K562 (cell line): ENCODE data around the gene MXRA7. TPM values are rescaled to one million over a fixed set of nuclear protein-coding genes. Genes with fewer than 3 reads are reported as not detected.
A peak's percentile ranks its signal among the peaks of the same experiment; 100 is the strongest.

Source experiments
- BACH1 ChIP-seq: fragments of 200-800 bp; sonication (Bioruptor generic); IDR thresholded peaks from 2 replicates; pipeline ENCODE4 v1.6.1; 2016; ENCODE audit warnings: missing genetic modification characterization, missing compliant biosample characterization
- CXXC5 ChIP-seq: fragments of 250-450 bp; sonication (Bioruptor Pico); IDR thresholded peaks from 2 replicates; pipeline ENCODE4 v1.8.0; 2022; ENCODE audit warnings: inconsistent platforms, mild to moderate bottlenecking, moderate library complexity
- ESRRB ChIP-seq: fragments of 250-450 bp; sonication (Bioruptor Pico); IDR thresholded peaks from 2 replicates; pipeline ENCODE4 v1.5.0; 2020; ENCODE audit warnings: mild to moderate bottlenecking, moderate library complexity, borderline replicate concordance
- FOXJ2 ChIP-seq: fragments of 200-800 bp; sonication (Bioruptor generic); IDR thresholded peaks from 2 replicates; pipeline ENCODE4 v1.6.1; 2016; ENCODE audit warnings: missing genetic modification characterization, missing compliant biosample characterization
- GABPB2 ChIP-seq: fragments of 250-450 bp; sonication (Bioruptor Pico); conservative IDR thresholded peaks from 2 replicates; pipeline ENCODE4 v1.5.1; 2021; ENCODE audit warnings: mild to moderate bottlenecking
- MAZ ChIP-seq, 2 experiments: fragments of 450-650 bp in 1 of 2; sonication (generic) in 1 of 2; formaldehyde crosslinking; IDR thresholded peaks in 1 of 2; conservative IDR thresholded peaks in 1 of 2; 2 replicates each; pipeline versions ENCODE4 v1.4.0 to v1.5.0; 2020; ENCODE audit warnings: mild to moderate bottlenecking in 1 of 2, missing genetic modification reagents in 1 of 2
- NCOA4 ChIP-seq: fragments of 450-650 bp; IDR thresholded peaks from 2 replicates; pipeline ENCODE4 v1.6.1; 2018; ENCODE audit warnings: mild to moderate bottlenecking; ENCODE audit not compliant: partially characterized antibody
- POLR2A ChIP-seq: fragments of 450-650 bp; conservative IDR thresholded peaks from 2 replicates; pipeline ENCODE4 v1.6.1; 2016
- POLR3A ChIP-seq: IDR thresholded peaks from 2 replicates; pipeline ENCODE4 v1.6.1; 2011; ENCODE audit warnings: borderline replicate concordance, mild to moderate bottlenecking, moderate library complexity; ENCODE audit not compliant: insufficient read length, insufficient read depth; ENCODE audit errors: extremely low read depth
- RAD21 ChIP-seq, 2 experiments: fragments of 250-450 bp in 1 of 2; fragments of 450-650 bp in 1 of 2; sonication (Bioruptor Pico) in 1 of 2; formaldehyde crosslinking in 1 of 2; IDR thresholded peaks in 1 of 2; conservative IDR thresholded peaks in 1 of 2; 2 replicates each; pipeline versions ENCODE4 v1.4.0 to v1.8.0; 2020 to 2022; ENCODE audit warnings: mild to moderate bottlenecking in 2 of 2, moderate library complexity in 1 of 2
- RBM14 ChIP-seq: fragments of 200-400 bp; formaldehyde crosslinking; IDR thresholded peaks from 2 replicates; pipeline ENCODE4 v1.6.1; 2018; ENCODE audit warnings: low read depth, mild to moderate bottlenecking, low read length, moderate library complexity, borderline replicate concordance; ENCODE audit not compliant: insufficient read depth
- SIN3A ChIP-seq, 2 experiments: fragments of 150-350 bp in 1 of 2; IDR thresholded peaks; 2 replicates each; pipeline ENCODE4 v1.6.1; 2011 to 2016; ENCODE audit warnings: borderline replicate concordance in 2 of 2, low read depth in 2 of 2, low read length in 2 of 2, mild to moderate bottlenecking in 2 of 2, moderate library complexity in 2 of 2; ENCODE audit not compliant: control insufficient read depth in 1 of 2
- SIRT6 ChIP-seq: IDR thresholded peaks from one replicate; pipeline ENCODE4 v1.6.1; 2012; ENCODE audit warnings: low read depth, mild to moderate bottlenecking, control low read depth, inconsistent platforms, low read length, moderate library complexity
- SRSF3 ChIP-seq: fragments of 200-400 bp; formaldehyde crosslinking; IDR thresholded peaks from 2 replicates; pipeline ENCODE4 v1.6.1; 2016; ENCODE audit warnings: mild to moderate bottlenecking, low read length, moderate library complexity; ENCODE audit not compliant: insufficient read depth
- ZNF445 ChIP-seq: fragments of 250-450 bp; sonication (Bioruptor Pico); IDR thresholded peaks from 2 replicates; pipeline ENCODE4 v1.4.0; 2020; ENCODE audit warnings: low read depth, mild to moderate bottlenecking, moderate library complexity
- ZNF551 ChIP-seq: fragments of 250-450 bp; sonication (Bioruptor Pico); IDR thresholded peaks from 2 replicates; pipeline ENCODE4 v1.5.0; 2021; ENCODE audit warnings: mild to moderate bottlenecking, moderate library complexity
- polyA plus RNA-seq, 8 experiments: library from polyadenylated mRNA; depleted of rRNA in 4 of 8; stranded (reverse) in 5 of 8; unstranded in 3 of 8; fragments of >200 nt; fragmentation: Nextera tagmentation in 2 of 8; fragmentation: Illumina TruSeq in 1 of 8; extraction: Ambion mirVana in 2 of 8; extraction: Trizol in 1 of 8; gene quantifications; 2 replicates each; pipeline versions ENCODE4 v1.2.1 to v1.2.3, GENCODE V29; 2011 to 2014; ENCODE audit warnings: inconsistent platforms in 1 of 8, missing spikeins in 1 of 8
- total RNA-seq, 7 experiments: library from RNA; depleted of rRNA in 6 of 7; stranded (reverse); fragments of >200 nt in 6 of 7; fragmentation: Illumina TruSeq in 2 of 7; extraction: Trizol in 2 of 7; gene quantifications; 2 replicates each; pipeline versions ENCODE4 v1.2.1 to v1.2.3, GENCODE V29; 2011 to 2021; ENCODE audit warnings: low replicate concordance in 1 of 7
- TF ChIP-seq, protein P1 (sequence below), 2 experiments: fragments of 450-650 bp; IDR thresholded peaks; 2 replicates each; pipeline ENCODE4 v1.6.1; 2018; ENCODE audit warnings: mild to moderate bottlenecking in 2 of 2, low read depth in 1 of 2; ENCODE audit not compliant: partially characterized antibody in 2 of 2
- TF ChIP-seq, protein P2 (sequence below), 2 experiments: IDR thresholded peaks; 2 replicates each; pipeline ENCODE4 v1.6.1; 2011; ENCODE audit warnings: borderline replicate concordance in 1 of 2, control low read depth in 1 of 2, low read depth in 1 of 2, low read length in 1 of 2, mild to moderate bottlenecking in 1 of 2, mixed read lengths in 1 of 2, moderate library complexity in 1 of 2; ENCODE audit not compliant: insufficient read depth in 1 of 2, insufficient read length in 1 of 2, poor library complexity in 1 of 2, severe bottlenecking in 1 of 2; ENCODE audit errors: extremely low read depth in 1 of 2
- TF ChIP-seq, protein P3 (sequence below), 2 experiments: fragments of 450-650 bp; conservative IDR thresholded peaks; 2 replicates each; pipeline ENCODE4 v1.6.1; 2017; ENCODE audit warnings: mild to moderate bottlenecking in 2 of 2, moderate library complexity in 2 of 2

The MXRA7 gene
- total and polyA plus RNA-seq, 9 of the 15 experiments (the other 6 are each of a cell fraction or from before 2014, with no cell fraction given): 2.6 to 38.4 (median 14.3) TPM

DNA sequence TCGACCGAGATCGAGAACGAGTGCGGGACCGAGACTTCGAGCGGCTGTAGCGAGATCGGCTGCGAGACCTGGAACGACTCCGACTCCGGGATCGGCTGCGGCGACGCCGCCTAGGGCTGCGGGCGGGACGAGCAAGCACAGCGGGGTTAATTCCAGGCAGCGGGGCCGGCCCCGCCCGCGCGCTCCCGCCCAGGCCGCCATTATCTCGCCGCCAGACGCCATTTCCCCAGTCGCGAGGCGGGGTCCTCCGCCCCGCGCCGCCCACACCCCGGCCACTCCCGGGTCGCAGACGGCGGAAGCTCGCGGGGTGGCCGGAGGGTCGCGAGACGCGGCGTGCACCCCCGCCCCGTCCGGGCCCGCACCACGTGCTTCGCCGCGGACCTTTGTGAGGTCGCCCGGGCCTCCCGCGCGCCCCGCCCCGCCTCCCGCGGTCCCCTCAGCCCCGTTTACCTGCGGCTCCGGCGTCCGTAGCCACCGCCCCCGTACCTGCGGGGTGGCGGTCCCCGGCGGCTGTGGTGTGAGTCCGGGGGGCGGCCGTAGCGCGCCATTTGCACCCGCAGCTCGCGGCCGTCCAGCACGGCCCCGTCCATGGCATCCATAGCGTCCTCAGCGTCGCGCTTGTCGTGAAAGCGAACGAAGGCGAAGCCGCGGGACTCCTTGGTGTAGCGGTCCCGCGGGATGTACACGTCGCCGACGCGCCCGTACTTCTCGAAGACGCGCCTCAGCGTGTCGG lies 25.8 kb upstream of the MXRA7 start (continued):
- TF ChIP-seq SIRT6: no peak
- no peak for TF ChIP-seq ZNF445 (CRISPR knock-in tag)
- TF ChIP-seq, protein P1, sequence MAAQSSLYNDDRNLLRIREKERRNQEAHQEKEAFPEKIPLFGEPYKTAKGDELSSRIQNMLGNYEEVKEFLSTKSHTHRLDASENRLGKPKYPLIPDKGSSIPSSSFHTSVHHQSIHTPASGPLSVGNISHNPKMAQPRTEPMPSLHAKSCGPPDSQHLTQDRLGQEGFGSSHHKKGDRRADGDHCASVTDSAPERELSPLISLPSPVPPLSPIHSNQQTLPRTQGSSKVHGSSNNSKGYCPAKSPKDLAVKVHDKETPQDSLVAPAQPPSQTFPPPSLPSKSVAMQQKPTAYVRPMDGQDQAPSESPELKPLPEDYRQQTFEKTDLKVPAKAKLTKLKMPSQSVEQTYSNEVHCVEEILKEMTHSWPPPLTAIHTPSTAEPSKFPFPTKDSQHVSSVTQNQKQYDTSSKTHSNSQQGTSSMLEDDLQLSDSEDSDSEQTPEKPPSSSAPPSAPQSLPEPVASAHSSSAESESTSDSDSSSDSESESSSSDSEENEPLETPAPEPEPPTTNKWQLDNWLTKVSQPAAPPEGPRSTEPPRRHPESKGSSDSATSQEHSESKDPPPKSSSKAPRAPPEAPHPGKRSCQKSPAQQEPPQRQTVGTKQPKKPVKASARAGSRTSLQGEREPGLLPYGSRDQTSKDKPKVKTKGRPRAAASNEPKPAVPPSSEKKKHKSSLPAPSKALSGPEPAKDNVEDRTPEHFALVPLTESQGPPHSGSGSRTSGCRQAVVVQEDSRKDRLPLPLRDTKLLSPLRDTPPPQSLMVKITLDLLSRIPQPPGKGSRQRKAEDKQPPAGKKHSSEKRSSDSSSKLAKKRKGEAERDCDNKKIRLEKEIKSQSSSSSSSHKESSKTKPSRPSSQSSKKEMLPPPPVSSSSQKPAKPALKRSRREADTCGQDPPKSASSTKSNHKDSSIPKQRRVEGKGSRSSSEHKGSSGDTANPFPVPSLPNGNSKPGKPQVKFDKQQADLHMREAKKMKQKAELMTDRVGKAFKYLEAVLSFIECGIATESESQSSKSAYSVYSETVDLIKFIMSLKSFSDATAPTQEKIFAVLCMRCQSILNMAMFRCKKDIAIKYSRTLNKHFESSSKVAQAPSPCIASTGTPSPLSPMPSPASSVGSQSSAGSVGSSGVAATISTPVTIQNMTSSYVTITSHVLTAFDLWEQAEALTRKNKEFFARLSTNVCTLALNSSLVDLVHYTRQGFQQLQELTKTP (IDR thresholded peaks at IDR 0.05; ENCODE audit: low read depth in 1 of 2, partially characterized antibody in 2 of 2): no peak
- TF ChIP-seq POLR3A: no peak
- TF ChIP-seq, protein P2, sequence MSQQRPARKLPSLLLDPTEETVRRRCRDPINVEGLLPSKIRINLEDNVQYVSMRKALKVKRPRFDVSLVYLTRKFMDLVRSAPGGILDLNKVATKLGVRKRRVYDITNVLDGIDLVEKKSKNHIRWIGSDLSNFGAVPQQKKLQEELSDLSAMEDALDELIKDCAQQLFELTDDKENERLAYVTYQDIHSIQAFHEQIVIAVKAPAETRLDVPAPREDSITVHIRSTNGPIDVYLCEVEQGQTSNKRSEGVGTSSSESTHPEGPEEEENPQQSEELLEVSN (IDR thresholded peaks at IDR 0.05; ENCODE audit: borderline replicate concordance in 1 of 2, extremely low read depth in 1 of 2, insufficient read depth in 1 of 2, insufficient read length in 1 of 2, low read depth in 1 of 2, low read length in 1 of 2, poor library complexity in 1 of 2, severe bottlenecking in 1 of 2): peak in 1 of 2 experiments; percentile 66
- TF ChIP-seq ZNF551: no peak
- no peak for TF ChIP-seq GABPB2 (CRISPR knock-in tag)
- 0 out of 2 replicates have a peak, but pooled peaks have one; percentile 57 for TF ChIP-seq FOXJ2 (tag)
- TF ChIP-seq NCOA4: no peak
- TF ChIP-seq MAZ (CRISPR knock-in tag; conservative IDR thresholded peaks at IDR 0.05 in 1 of 2, IDR thresholded peaks at IDR 0.05 in 1 of 2): peak; percentile 84 to 99
- peak; percentile 76 for TF ChIP-seq CXXC5 (CRISPR knock-in tag)
- TF ChIP-seq BACH1: no peak
- TF ChIP-seq RBM14: peak; percentile 60; the same call in 1 of the 2 replicates
- peak in 1 of 2 experiments; percentile 22; a peak in 1 of 4 replicates for TF ChIP-seq RAD21 (CRISPR knock-in tag; conservative IDR thresholded peaks at IDR 0.05 in 1 of 2, IDR thresholded peaks at IDR 0.05 in 1 of 2)
- no peak for TF ChIP-seq POLR2A
- TF ChIP-seq, protein P3, sequence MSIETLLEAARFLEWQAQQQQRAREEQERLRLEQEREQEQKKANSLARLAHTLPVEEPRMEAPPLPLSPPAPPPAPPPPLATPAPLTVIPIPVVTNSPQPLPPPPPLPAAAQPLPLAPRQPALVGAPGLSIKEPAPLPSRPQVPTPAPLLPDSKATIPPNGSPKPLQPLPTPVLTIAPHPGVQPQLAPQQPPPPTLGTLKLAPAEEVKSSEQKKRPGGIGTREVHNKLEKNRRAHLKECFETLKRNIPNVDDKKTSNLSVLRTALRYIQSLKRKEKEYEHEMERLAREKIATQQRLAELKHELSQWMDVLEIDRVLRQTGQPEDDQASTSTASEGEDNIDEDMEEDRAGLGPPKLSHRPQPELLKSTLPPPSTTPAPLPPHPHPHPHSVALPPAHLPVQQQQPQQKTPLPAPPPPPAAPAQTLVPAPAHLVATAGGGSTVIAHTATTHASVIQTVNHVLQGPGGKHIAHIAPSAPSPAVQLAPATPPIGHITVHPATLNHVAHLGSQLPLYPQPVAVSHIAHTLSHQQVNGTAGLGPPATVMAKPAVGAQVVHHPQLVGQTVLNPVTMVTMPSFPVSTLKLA (conservative IDR thresholded peaks at IDR 0.05): peak; percentile 42 to 69; a peak in 2 of 4 replicates
- peak; percentile 78; the same call in 1 of the 2 replicates for TF ChIP-seq SRSF3
- no peak; a peak in 1 of 4 replicates for TF ChIP-seq SIN3A (IDR thresholded peaks at IDR 0.05; ENCODE audit: borderline replicate concordance in 2 of 2, control insufficient read depth in 1 of 2, low read depth in 2 of 2, low read length in 2 of 2)
- TF ChIP-seq ESRRB (CRISPR knock-in tag): no peak
